Activated T-cell treated with anti-CD3 and anti-CD28 coated beads, Interleukin-2, amount 50 U/mL, for 24 hours (primary cell): ENCODE results near the gene FAM3B.

Experiments
- DNase-seq: peaks from one replicate; pipeline ENCODE4 v3.0.0-alpha.2; 2020
- H3K27ac Mint-ChIP-seq: 2 replicates; pipeline ENCODE4 v1.8.0; 2020; ENCODE audit warnings: mild to moderate bottlenecking, mixed read lengths
- H3K27me3 Mint-ChIP-seq: 2 replicates; pipeline ENCODE4 v1.8.0; 2020; ENCODE audit warnings: mixed read lengths
- H3K36me3 Mint-ChIP-seq: 2 replicates; pipeline ENCODE4 v1.8.0; 2020; ENCODE audit warnings: low read depth, mixed read lengths
- H3K4me1 Mint-ChIP-seq: 2 replicates; pipeline ENCODE4 v1.8.0; 2020; ENCODE audit warnings: low read depth, mixed read lengths
- H3K4me3 Mint-ChIP-seq: 2 replicates; pipeline ENCODE4 v1.8.0; 2020; ENCODE audit warnings: mild to moderate bottlenecking, moderate library complexity, mixed read lengths
- H3K9me3 Mint-ChIP-seq: 2 replicates; pipeline ENCODE4 v1.8.0; 2020; ENCODE audit warnings: mixed read lengths

Gene FAM3B

DNA sequence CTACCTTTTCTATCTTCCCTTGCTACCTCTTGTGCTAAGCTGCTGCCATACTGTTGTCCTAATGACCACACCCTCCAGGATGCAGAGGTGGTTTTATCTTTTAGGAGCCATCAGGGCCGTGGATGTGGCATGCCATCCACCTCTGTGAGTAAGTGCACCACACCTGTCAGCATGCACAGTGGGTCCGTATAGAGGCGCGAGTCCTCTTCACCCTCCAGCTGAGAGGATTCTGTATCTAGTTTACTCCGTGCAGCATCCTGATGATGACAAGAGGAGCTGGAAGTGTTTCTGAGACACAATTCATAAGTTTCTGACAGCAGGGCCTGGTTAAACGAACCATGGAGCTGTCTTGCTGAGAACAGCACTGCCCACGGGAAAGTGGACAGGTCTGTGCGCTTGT lies 11.2 kb downstream of the FAM3B start:
- H3K4me1 Mint-ChIP-seq = no peaks in the 10 kb centered on the region
- no peaks in the 10 kb centered on the region for H3K36me3 Mint-ChIP-seq
- H3K4me3 Mint-ChIP-seq = no peak overlapping the region
- no peaks in the 10 kb centered on the region for H3K9me3 Mint-ChIP-seq
- no peaks in the 10 kb centered on the region for H3K27me3 Mint-ChIP-seq
- H3K27ac Mint-ChIP-seq = no peak overlapping the region
- no peak for DNase-seq

GRCh38 chr21:41328660-41329607 lies 12.3 kb downstream of the FAM3B start:
- Mint-ChIP-seq H3K27ac (no peak overlapping the region), H3K4me3 (no peak overlapping the region), H3K4me1 (no peaks in the 10 kb centered on the region), H3K9me3 (no peaks in the 10 kb centered on the region), H3K36me3 (no peaks in the 10 kb centered on the region), H3K27me3 (no peaks in the 10 kb centered on the region)
- DNase-seq = no peak

DNA sequence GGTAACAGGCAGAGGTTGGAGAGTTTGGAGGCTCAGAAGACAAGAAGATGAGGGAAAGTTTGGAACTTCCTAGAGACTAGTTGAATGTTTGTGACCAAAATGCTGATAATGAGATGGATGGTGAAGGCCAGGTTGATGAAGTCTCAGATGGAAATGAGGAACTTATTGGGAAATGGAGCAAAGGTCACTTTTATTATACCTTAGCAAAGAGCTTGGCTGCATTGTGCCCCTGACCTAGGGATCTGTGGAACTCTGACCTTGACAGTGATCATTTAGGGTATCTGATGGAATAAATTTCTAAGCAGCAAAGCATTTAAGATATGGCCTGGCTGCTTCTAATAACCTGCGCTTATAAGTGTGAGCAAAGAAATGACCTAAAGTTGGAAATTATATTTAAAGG lies 17.2 kb downstream of the FAM3B start:
- DNase-seq = no peak
- H3K36me3 Mint-ChIP-seq = no peaks in the 10 kb centered on the region
- H3K4me3 Mint-ChIP-seq = no peak overlapping the region
- no peaks in the 10 kb centered on the region for H3K4me1 Mint-ChIP-seq
- H3K27ac Mint-ChIP-seq = no peak overlapping the region
- H3K27me3 Mint-ChIP-seq = no peaks in the 10 kb centered on the region
- peaks cover 9% of the 10 kb centered on the region for H3K9me3 Mint-ChIP-seq

DNA sequence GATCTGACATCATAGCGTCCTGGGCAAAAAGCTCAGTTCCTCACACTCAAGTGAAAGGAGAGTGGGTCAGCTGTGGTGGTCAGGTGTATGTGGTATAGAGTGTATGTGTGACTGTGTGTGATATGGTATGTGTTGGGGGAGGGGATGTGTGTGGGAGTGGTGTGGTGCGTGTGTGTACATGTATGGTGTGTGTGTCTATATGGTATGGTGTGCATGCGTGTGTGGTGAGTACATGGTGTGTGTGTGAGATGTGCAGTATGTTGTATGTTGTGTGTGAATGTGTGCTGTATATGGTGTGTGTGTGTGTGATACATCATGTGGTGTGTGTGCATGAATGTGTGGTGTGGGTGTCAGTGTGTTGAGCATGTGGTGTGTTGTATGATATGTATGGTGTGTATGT lies 20.9 kb downstream of the FAM3B start:
- no peak overlapping the region for H3K4me3 Mint-ChIP-seq
- no peaks in the 10 kb centered on the region for H3K36me3 Mint-ChIP-seq
- H3K27me3 Mint-ChIP-seq = peaks cover 3% of the 10 kb centered on the region

DNA sequence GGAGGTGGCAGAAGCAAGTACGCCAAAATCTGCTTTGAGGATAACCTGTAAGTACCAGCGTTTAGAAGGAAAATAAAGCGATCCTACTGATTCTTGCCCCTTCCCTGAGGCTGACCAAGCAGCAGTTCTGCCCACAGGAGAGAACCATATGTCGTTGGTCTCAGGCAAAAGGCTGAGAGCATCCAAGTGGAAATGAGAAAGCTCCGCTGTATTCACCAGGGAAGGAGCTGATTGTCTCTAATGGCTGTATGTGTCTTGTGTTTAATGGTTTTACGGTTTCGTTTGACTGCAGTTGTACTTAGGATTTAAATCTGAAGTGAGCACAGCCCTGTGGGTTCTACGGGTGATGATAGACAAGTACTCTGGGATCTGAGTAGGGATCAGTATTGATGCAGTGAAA lies 21.9 kb downstream of the FAM3B start:
- H3K4me1 Mint-ChIP-seq = no peaks in the 10 kb centered on the region
- H3K27me3 Mint-ChIP-seq = peaks cover 6% of the 10 kb centered on the region
- no peak for DNase-seq
- H3K36me3 Mint-ChIP-seq = no peaks in the 10 kb centered on the region
- H3K9me3 Mint-ChIP-seq = peaks cover 15% of the 10 kb centered on the region
- H3K4me3 Mint-ChIP-seq = no peak overlapping the region
- no peak overlapping the region for H3K27ac Mint-ChIP-seq

More for the DNA sequence above, 20.9 kb downstream of the FAM3B start:
- no peak overlapping the region for H3K27ac Mint-ChIP-seq
- no peaks in the 10 kb centered on the region for H3K4me1 Mint-ChIP-seq
- no peak for DNase-seq
- H3K9me3 Mint-ChIP-seq = peaks cover 15% of the 10 kb centered on the region

- no peaks in the 10 kb centered on the region for H3K36me3 Mint-ChIP-seq
- DNase-seq = no peak
- no peak overlapping the region for H3K4me3 Mint-ChIP-seq
- peaks cover 6% of the 10 kb centered on the region for H3K9me3 Mint-ChIP-seq
- H3K27me3 Mint-ChIP-seq = peaks cover 12% of the 10 kb centered on the region
- H3K4me1 Mint-ChIP-seq = no peaks in the 10 kb centered on the region
- no peak overlapping the region for H3K27ac Mint-ChIP-seq
Observed at GRCh38 chr21:41342035-41342434, 25.4 kb downstream of the FAM3B start.

DNA sequence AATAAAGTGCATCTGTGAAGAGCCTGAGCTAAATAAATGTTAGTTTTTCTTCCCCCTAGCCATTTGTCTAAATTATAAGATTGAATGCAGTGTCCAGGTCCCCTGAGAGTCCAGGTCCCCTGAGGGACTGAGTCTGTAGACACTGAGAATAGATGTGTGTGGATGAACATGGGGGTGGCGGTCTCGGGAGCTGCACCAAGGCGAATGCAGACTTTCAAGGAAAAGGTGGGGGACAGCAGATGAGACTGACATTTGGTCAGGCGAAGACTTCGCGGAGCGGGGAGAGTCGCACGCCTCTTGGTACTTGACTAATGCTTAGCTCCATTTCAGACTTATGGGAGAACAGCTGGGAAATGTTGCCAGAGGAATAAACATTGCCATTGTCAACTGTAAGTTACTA lies 27.5 kb downstream of the FAM3B start:
- no peak overlapping the region for H3K4me3 Mint-ChIP-seq
- no peaks in the 10 kb centered on the region for H3K4me1 Mint-ChIP-seq
- H3K36me3 Mint-ChIP-seq = no peaks in the 10 kb centered on the region
- no peak for DNase-seq
- peaks cover 16% of the 10 kb centered on the region for H3K27me3 Mint-ChIP-seq
- no peak overlapping the region for H3K27ac Mint-ChIP-seq
- peaks cover 6% of the 10 kb centered on the region for H3K9me3 Mint-ChIP-seq

DNA sequence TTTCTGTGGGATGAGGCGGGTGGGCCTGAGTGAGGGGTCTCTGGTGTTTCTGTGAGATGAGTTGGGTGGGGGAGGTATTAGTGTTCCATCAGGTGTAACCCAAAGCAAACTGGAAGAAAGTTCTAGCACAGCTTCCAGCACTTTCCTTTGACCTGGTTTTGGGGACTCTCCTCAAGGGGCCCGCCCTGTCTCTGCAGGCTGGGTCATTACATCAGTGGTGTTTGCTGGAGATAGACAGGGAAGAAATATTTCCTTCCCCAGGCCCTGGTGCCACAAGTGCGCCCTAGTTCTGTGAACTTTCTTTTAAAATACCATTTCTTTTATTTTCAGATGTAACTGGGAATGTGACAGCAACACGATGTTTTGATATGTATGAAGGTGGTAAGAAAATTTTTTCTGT lies 28.8 kb downstream of the FAM3B start:
- H3K4me3 Mint-ChIP-seq = no peak overlapping the region
- H3K4me1 Mint-ChIP-seq = no peaks in the 10 kb centered on the region
- no peaks in the 10 kb centered on the region for H3K36me3 Mint-ChIP-seq
- H3K27ac Mint-ChIP-seq = no peak overlapping the region
- DNase-seq = no peak
- peaks cover 6% of the 10 kb centered on the region for H3K9me3 Mint-ChIP-seq
- peaks cover 17% of the 10 kb centered on the region for H3K27me3 Mint-ChIP-seq

DNA sequence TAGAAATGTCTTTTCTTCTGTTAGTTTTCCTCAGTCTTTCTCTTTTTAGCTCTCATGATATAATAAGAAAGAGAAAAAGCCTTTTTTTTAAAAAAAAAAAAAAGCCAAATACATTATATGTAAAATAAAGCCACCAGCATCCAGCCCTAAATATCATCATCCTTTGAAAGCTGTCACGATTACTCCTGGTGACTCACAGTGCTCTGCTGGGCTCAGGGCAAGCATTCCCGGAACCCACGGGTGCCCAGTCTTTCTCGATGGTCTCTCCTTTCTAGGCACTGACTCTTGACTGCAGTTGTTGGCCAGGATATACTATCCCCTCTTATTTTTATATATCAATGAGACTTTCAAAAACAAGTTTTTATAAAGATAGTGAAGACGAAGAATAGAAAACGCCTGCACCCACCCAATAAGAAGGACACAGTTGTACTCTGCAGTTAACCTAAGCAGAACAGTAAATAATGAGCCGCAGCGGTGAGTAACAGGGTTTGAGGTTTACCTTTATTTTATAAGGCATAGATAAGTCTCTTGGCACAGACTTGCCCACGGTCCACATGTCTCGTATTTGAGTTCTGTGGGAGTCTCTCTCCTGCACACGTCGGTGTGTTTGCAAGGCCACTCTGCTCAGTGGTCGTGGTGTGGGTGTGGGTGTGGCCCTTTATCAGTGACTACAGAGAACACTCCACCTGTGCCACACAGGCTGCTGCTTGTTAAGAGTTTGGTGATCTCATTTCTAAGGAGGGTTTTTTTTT lies 29.5 kb downstream of the FAM3B start:
- Mint-ChIP-seq H3K27me3 (peaks cover 17% of the 10 kb centered on the region), H3K4me1 (no peaks in the 10 kb centered on the region), H3K4me3 (no peak overlapping the region), H3K36me3 (no peaks in the 10 kb centered on the region), H3K9me3 (peaks cover 6% of the 10 kb centered on the region), H3K27ac (no peak overlapping the region)
- no peak for DNase-seq

DNA sequence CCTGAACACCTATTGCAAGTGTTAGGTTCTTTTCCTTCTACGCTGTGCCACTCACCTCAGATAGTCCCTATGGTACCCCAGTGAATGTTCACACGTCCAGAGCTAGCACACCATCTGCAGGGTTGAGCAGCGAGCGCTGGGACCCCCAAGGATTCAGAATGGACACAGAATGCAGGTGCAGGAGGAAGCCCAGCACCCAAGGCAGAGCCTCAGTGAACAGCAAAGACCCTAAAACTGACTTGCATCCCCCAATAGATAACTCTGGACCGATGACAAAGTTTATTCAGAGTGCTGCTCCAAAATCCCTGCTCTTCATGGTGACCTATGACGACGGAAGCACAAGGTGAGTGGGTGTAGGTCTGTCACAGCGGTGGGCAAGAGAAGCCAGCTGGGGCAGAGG lies 30.2 kb downstream of the FAM3B start:
- Mint-ChIP-seq H3K27ac (no peak overlapping the region), H3K9me3 (peaks cover 6% of the 10 kb centered on the region), H3K36me3 (no peaks in the 10 kb centered on the region), H3K27me3 (peaks cover 17% of the 10 kb centered on the region), H3K4me3 (no peak overlapping the region), H3K4me1 (no peaks in the 10 kb centered on the region)
- DNase-seq = no peak

DNA sequence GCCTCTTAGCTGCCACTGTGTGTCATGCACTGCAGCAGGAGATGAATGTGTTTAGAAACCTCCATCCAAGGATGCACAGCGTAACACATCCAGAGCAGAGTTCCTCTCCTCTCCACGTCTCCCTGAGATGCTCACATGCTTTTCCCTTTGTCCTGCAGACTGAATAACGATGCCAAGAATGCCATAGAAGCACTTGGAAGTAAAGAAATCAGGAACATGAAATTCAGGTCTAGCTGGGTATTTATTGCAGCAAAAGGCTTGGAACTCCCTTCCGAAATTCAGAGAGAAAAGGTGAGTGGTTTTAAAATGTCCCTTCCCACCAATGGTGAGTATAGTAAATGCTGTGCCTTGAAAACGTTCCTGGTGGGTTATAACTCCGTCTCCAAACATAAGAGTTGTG lies 31.8 kb downstream of the FAM3B start:
- H3K27me3 Mint-ChIP-seq = peaks cover 11% of the 10 kb centered on the region
- no peaks in the 10 kb centered on the region for H3K4me1 Mint-ChIP-seq
- no peak for DNase-seq
- H3K27ac Mint-ChIP-seq = no peak overlapping the region
- no peaks in the 10 kb centered on the region for H3K36me3 Mint-ChIP-seq
- H3K9me3 Mint-ChIP-seq = no peaks in the 10 kb centered on the region
- H3K4me3 Mint-ChIP-seq = no peak overlapping the region

DNA sequence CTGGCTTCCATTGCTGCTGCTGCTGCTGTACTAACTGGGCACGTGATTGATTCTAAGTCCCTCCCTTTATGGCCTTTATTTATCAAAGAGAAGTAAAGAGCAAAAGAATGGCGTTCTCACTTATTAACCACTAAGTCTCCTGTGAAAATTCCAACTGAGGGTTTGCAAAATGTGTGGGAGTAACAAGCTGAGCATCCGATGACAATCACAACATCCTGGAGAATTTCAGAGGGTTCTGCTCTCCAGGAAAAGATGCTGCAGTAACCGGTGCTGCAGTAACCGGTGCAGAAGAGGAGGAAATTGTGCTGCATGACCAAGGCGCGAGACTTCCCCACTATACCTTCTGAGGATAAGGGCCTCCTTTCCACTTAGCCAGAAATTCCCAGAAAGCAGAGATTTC lies 32.5 kb downstream of the FAM3B start:
- DNase-seq = no peak
- Mint-ChIP-seq H3K36me3 (no peaks in the 10 kb centered on the region), H3K4me1 (no peaks in the 10 kb centered on the region), H3K4me3 (no peak overlapping the region), H3K27me3 (peaks cover 10% of the 10 kb centered on the region), H3K9me3 (no peaks in the 10 kb centered on the region), H3K27ac (no peak overlapping the region)

DNA sequence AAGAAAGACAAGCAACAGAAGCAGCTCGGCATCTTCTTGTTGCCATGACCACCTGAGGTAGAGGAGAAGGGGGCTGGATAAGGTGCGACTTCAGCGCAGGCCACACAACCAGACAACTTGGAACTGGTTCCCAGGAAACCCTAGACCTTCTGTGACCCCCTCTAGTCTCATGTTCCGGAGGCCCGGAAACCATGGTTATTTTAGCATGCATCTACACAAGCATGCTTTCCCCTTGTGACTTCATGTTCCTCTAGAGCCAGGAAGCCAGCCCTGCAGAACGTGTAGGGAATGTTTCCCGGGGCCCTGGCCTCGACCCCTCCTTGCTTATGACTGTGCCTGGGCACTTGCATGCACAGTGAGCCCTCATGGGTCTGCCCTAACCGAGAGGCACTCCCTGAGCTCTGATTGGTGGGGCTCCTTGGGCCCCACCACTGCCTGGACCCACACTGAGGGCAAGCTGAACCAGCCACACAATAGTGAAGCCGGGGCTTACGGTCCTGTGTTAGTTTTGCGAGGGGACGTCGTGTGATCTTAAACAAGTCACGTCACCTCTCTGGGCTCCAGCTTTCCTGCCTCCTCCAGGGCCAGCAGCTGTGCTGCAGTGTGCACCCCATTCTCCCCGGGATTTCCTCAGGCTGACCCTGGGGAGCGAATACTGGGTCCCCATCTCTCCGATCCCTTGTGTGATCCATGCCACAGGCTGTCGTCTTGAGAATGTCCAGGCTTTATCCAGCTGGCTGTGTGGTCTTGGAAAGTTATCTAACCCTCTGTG lies 33.2 kb downstream of the FAM3B start:
- no peaks in the 10 kb centered on the region for H3K36me3 Mint-ChIP-seq
- H3K4me1 Mint-ChIP-seq = peaks cover 2% of the 10 kb centered on the region
- no peaks in the 10 kb centered on the region for H3K9me3 Mint-ChIP-seq
- H3K27me3 Mint-ChIP-seq = peaks cover 7% of the 10 kb centered on the region
- no peak for DNase-seq
- no peak overlapping the region for H3K27ac Mint-ChIP-seq
- H3K4me3 Mint-ChIP-seq = no peak overlapping the region

DNA sequence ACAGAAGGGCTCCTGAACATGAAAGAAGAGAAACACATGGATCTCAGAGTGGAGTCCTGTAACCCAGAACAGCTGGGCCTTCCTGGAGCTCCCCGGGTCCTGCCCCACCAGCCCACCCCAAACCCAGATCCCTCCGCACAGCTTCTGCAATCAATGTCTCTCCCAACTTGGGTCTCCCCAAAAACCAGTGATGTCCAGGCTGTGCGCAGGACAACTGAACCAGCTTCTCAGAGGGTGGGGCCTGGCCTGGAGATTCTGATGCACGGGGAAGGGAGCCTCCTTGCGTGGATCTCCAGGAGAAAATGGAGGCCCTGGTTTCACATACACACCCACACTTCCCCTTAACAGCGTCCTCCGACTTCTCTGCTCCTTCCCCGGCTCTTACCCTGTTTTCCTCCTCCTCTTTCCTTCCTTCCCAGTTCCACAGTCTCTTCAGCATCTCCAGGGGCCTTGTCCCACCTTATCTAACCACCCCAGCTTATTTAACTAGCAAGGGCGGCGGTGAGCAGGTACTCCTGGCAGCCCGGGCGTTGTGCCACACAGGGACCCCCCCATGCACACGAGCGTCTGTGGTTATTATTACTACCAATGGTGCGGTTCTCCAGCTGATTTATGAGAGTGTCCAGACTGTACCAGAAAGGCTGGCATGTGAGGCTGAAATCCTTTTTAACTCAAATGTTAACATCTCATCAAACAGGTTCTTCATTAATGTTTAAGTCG lies 34.0 kb downstream of the FAM3B start:
- H3K36me3 Mint-ChIP-seq = no peaks in the 10 kb centered on the region
- peaks cover 2% of the 10 kb centered on the region for H3K4me1 Mint-ChIP-seq
- DNase-seq = no peak
- H3K4me3 Mint-ChIP-seq = no peak overlapping the region
- H3K9me3 Mint-ChIP-seq = no peaks in the 10 kb centered on the region
- H3K27me3 Mint-ChIP-seq = peaks cover 7% of the 10 kb centered on the region
- H3K27ac Mint-ChIP-seq = no peak overlapping the region
